PC-3 (cell line): ENCODE data around the gene HFM1. TPM values are rescaled to one million over a fixed set of nuclear protein-coding genes. Genes with fewer than 3 reads are reported as not detected.

ENCODE experiments used
- ATAC-seq: fragments of 200-7000 bp; cut with Tn5 transposase; 2 replicates; pipeline ENCODE4 v1.9.1; 2020; ENCODE audit warnings: mild to moderate bottlenecking, moderate library complexity
- BruUV-seq: library from RNA; stranded (reverse); fragments of 400-500 nt; replicated peaks from 2 replicates; lab custom pipeline; 2021; lab: Mats Ljungman, UMichigan
- CTCF ChIA-PET: fragments of 300-600 bp; sonication (Branson Sonifier 250); formaldehyde crosslinking; loops from one replicate; lab custom pipeline; 2022; ENCODE audit warnings: antibody characterized with exemption; lab: Charles Lee
- POLR2A ChIA-PET: fragments of 300-600 bp; sonication (Branson Sonifier 250); formaldehyde crosslinking; loops from one replicate; lab custom pipeline; 2022; ENCODE audit warnings: antibody characterized with exemption; ENCODE audit not compliant: unreplicated experiment; lab: Charles Lee
- DNase-seq: peaks from one replicate; pipeline ENCODE4 v3.0.0-alpha.2; 2015
- H2AFZ ChIP-seq: fragments of 300-600 bp; sonication (generic); 2 replicates; pipeline ENCODE4 v1.6.0; 2016; ENCODE audit warnings: antibody characterized with exemption, low read length
- H3F3A ChIP-seq: fragments of 300-600 bp; sonication (generic); one replicate; pipeline ENCODE4 v1.6.0; 2017; ENCODE audit warnings: antibody characterized with exemption, low read length, control low read depth, mild to moderate bottlenecking; ENCODE audit not compliant: unreplicated experiment
- H3K27ac ChIP-seq: fragments of 300-600 bp; sonication (generic); 2 replicates; pipeline ENCODE4 v1.5.1; 2016; ENCODE audit warnings: mild to moderate bottlenecking, low read length
- H3K27me3 ChIP-seq: fragments of 300-600 bp; sonication (generic); 2 replicates; pipeline ENCODE4 v1.6.1; 2016; ENCODE audit warnings: low read length, mixed read lengths
- H3K36me3 ChIP-seq: fragments of 300-600 bp; sonication (generic); 2 replicates; pipeline ENCODE4 v1.6.1; 2016; ENCODE audit warnings: low read depth, mixed run types, low read length, mixed read lengths
- H3K4me1 ChIP-seq: fragments of 300-600 bp; sonication (generic); 2 replicates; pipeline ENCODE4 v1.5.1; 2016; ENCODE audit warnings: low read length; ENCODE audit not compliant: insufficient read depth
- H3K4me2 ChIP-seq: fragments of 300-600 bp; sonication (generic); 2 replicates; pipeline ENCODE4 v1.6.0; 2016; ENCODE audit warnings: low read length
- H3K4me3 ChIP-seq: fragments of 300-600 bp; sonication (generic); 2 replicates; pipeline ENCODE4 v1.5.1; 2016; ENCODE audit warnings: mild to moderate bottlenecking, low read length, mixed read lengths
- H3K79me2 ChIP-seq: fragments of 300-600 bp; sonication (generic); 2 replicates; pipeline ENCODE4 v1.6.1; 2017; ENCODE audit warnings: low read length, mixed read lengths
- H3K9ac ChIP-seq: fragments of 300-600 bp; sonication (generic); 2 replicates; pipeline ENCODE4 v1.6.0; 2016; ENCODE audit warnings: mild to moderate bottlenecking, low read length
- H3K9me2 ChIP-seq: fragments of 300-600 bp; sonication (generic); replicated peaks from 2 replicates; pipeline ENCODE4 v1.6.1; 2016; ENCODE audit warnings: mixed run types, low read length, mixed read lengths
- H3K9me3 ChIP-seq: fragments of 300-600 bp; sonication (generic); 2 replicates; pipeline ENCODE4 v1.6.1; 2016; ENCODE audit warnings: low read length, mixed read lengths
- H4K20me1 ChIP-seq: fragments of 300-600 bp; sonication (generic); 2 replicates; pipeline ENCODE4 v1.6.1; 2016; ENCODE audit warnings: low read length, mixed read lengths
- EZH2 ChIP-seq: fragments of 300-600 bp; sonication (generic); IDR thresholded peaks from one replicate; pipeline ENCODE4 v1.6.1; 2017; ENCODE audit warnings: antibody characterized with exemption, mild to moderate bottlenecking, low read length; ENCODE audit not compliant: unreplicated experiment
- EZH2phosphoT487 ChIP-seq: fragments of 300-600 bp; sonication (generic); IDR thresholded peaks from 2 replicates; pipeline ENCODE4 v1.6.1; 2018; ENCODE audit warnings: mild to moderate bottlenecking, antibody characterized with exemption, low read length, borderline replicate concordance
- intact Hi-C: fragments of 100-400 bp; cut with micrococcal nuclease; formaldehyde crosslinking; loops from 2 replicates; pipeline ENCODE4 v1.9.0; 2023
- total RNA-seq: library from RNA; depleted of rRNA; stranded (reverse); fragments of >200 nt; gene quantifications from 2 replicates; pipeline ENCODE4 v1.2.3, GENCODE V29; 2014
- TF ChIP-seq, protein P1 (sequence below): fragments of 300-600 bp; sonication (generic); conservative IDR thresholded peaks from 2 replicates; pipeline ENCODE4 v1.5.1; 2017; ENCODE audit warnings: antibody characterized with exemption, low read depth, mild to moderate bottlenecking, low read length

The HFM1 gene
- total RNA-seq, 1 experiment from 2014 or later = not detected

DNA sequence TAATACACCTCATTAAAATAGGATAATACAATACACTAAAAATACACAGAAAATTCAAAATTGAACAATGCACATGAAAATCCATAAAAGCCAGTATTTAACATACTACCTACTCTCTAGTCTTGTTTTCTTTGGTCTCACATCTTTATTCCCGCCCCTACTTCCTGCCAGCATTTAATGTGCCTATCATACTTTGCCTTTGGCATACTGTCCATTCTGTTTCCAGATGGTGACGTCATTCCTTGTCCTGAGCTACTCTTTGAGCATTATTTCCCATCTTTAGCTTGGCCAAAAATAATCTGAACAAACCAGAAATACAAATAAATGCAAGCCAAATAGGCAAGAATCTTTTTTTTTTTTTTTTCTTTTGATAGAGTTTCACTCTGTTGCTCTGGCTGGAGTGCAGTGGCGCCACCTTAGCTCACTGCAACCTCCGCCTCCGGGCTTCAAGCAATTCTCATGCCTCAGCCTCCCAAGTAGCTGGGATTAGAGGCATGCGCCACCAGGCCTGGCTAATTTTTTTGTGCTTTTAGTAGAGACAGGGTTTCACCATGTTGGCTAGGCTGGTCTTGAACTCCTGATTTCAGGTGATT is 4.4 kb downstream of the HFM1 start:
- ChIA-PET POLR2A (no interaction called here), CTCF (no interaction called here)
- BruUV-seq = no TSS peak
- no peak for DNase-seq
- Histone ChIP-seq H3K9me3 (no peaks in the 10 kb centered on the region), H2AFZ (no peak overlapping the region), H3F3A (no peaks in the 10 kb centered on the region), H3K9ac (no peak overlapping the region), H3K4me3 (no peak overlapping the region), H3K9me2 (no peaks in the 10 kb centered on the region), H3K36me3 (no peaks in the 10 kb centered on the region), H3K4me1 (no peaks in the 10 kb centered on the region), H3K79me2 (no peaks in the 10 kb centered on the region), H3K4me2 (no peak overlapping the region), H4K20me1 (no peaks in the 10 kb centered on the region), H3K27me3 (peaks cover 85% of the 10 kb centered on the region), H3K27ac (no peak overlapping the region)
- intact Hi-C loops = loop anchor here (5.0 to 10.0 kb wide), 3 partner anchors 233 to 1353 kb away; no protein-coding TSS in a partner anchor
- TF ChIP-seq, protein P1, sequence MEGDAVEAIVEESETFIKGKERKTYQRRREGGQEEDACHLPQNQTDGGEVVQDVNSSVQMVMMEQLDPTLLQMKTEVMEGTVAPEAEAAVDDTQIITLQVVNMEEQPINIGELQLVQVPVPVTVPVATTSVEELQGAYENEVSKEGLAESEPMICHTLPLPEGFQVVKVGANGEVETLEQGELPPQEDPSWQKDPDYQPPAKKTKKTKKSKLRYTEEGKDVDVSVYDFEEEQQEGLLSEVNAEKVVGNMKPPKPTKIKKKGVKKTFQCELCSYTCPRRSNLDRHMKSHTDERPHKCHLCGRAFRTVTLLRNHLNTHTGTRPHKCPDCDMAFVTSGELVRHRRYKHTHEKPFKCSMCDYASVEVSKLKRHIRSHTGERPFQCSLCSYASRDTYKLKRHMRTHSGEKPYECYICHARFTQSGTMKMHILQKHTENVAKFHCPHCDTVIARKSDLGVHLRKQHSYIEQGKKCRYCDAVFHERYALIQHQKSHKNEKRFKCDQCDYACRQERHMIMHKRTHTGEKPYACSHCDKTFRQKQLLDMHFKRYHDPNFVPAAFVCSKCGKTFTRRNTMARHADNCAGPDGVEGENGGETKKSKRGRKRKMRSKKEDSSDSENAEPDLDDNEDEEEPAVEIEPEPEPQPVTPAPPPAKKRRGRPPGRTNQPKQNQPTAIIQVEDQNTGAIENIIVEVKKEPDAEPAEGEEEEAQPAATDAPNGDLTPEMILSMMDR = no peak
- TF ChIP-seq EZH2phosphoT487 = no peak
- TF ChIP-seq EZH2 = no peak
- ATAC-seq = no peak

DNA sequence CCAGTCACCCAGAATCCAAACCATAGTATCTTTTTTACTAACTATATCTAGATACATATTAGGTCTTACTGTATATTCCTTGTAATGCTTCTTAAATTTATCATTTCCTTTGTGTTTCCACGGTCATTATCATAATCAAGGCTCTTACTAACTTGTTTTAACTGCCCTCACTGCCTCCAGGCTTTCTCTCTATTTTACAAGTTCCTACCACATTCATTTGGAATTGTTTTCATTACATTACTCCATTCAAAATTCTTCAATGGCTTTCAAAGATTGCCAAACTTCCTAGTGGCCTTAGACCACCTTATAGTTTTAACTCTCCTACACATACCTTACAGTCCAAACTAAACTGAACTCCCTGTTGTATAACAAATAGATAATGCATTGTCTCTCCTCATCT is 6.3 kb downstream of the HFM1 start:
- intact Hi-C loops = no loop called here
- BruUV-seq = no TSS peak
- POLR2A ChIA-PET = no interaction called here

DNA sequence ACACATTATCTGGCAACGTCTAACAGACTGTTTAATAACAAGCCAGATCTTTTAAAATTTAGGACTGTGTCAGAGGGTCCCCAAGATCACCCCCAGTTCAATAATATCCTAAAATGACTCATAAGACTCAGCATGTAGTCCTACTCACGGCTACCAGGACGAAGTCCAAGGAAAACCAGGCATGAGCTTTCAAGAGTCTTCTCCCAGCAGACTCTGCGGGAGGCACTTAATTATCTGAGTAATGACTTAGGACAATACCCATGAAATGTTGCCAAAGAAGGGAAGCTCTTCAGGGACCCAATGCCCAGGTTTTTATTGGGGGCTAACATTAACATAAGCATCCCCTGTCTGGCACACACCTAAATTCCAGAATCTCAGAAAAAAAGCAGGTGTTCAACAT is 7.0 kb downstream of the HFM1 start:
- CTCF ChIA-PET = no interaction called here
- BruUV-seq = no TSS peak
- no peak for ATAC-seq

More for the DNA sequence above, 6.3 kb downstream of the HFM1 start:
- CTCF ChIA-PET = no interaction called here
- no peaks in the 10 kb centered on the region for H3F3A ChIP-seq
- peaks cover 66% of the 10 kb centered on the region for H3K27me3 ChIP-seq
- no peak overlapping the region for H3K4me2 ChIP-seq
- TF ChIP-seq EZH2 (no peak), EZH2phosphoT487 (no peak)
- TF ChIP-seq, protein P1 = no peak
- no peak overlapping the region for H3K27ac ChIP-seq
- H3K9ac ChIP-seq = no peak overlapping the region
- no peaks in the 10 kb centered on the region for H3K9me2 ChIP-seq
- H3K4me1 ChIP-seq = no peaks in the 10 kb centered on the region
- H4K20me1 ChIP-seq = no peaks in the 10 kb centered on the region
- no peaks in the 10 kb centered on the region for H3K9me3 ChIP-seq
- H2AFZ ChIP-seq = no peak overlapping the region
- no peak overlapping the region for H3K4me3 ChIP-seq
- DNase-seq (no peak), ATAC-seq (no peak)
- H3K79me2 ChIP-seq = no peaks in the 10 kb centered on the region
- no peaks in the 10 kb centered on the region for H3K36me3 ChIP-seq

More for the DNA sequence above, 7.0 kb downstream of the HFM1 start:
- H3K27me3 ChIP-seq = peaks cover 59% of the 10 kb centered on the region
- no peaks in the 10 kb centered on the region for H3F3A ChIP-seq
- TF ChIP-seq EZH2 (no peak), EZH2phosphoT487 (no peak)
- TF ChIP-seq, protein P1 = no peak
- H3K4me1 ChIP-seq = no peaks in the 10 kb centered on the region
- POLR2A ChIA-PET = no interaction called here
- no peak overlapping the region for H3K4me2 ChIP-seq
- intact Hi-C loops = no loop called here
- no peaks in the 10 kb centered on the region for H3K9me2 ChIP-seq
- no peaks in the 10 kb centered on the region for H3K79me2 ChIP-seq
- no peaks in the 10 kb centered on the region for H3K9me3 ChIP-seq
- no peak overlapping the region for H3K9ac ChIP-seq
- H2AFZ ChIP-seq = no peak overlapping the region
- H4K20me1 ChIP-seq = no peaks in the 10 kb centered on the region
- H3K4me3 ChIP-seq = no peak overlapping the region
- no peak for DNase-seq
- no peak overlapping the region for H3K27ac ChIP-seq
- H3K36me3 ChIP-seq = no peaks in the 10 kb centered on the region
